ELR (cell line): ENCODE measurements around the gene TRIM22.
"Not testable (repeated sequence)": the region's sequence is repeated elsewhere in the genome, so short reads cannot be mapped to it uniquely, and the experiment has no call there.

ENCODE experiments used
- DNase-seq: peaks from one replicate; pipeline ENCODE4 v3.0.0-alpha.2; 2015; ENCODE audit warnings: low read depth

TRIM22 gene

GRCh38 chr11:5691238-5691963 lies 1.8 kb downstream of the TRIM22 start:
- not testable (repeated sequence) for DNase-seq

- DNase-seq = no peak
These were observed 2.4 kb downstream of the TRIM22 start for GRCh38 chr11:5691964-5692361.

GRCh38 chr11:5694642-5695041 lies 5.1 kb downstream of the TRIM22 start:
- no peak for DNase-seq

GRCh38 chr11:5695580-5695979 lies 6.0 kb downstream of the TRIM22 start:
- DNase-seq = no peak

GRCh38 chr11:5696210-5696609 lies 6.6 kb downstream of the TRIM22 start:
- DNase-seq = no peak

GRCh38 chr11:5698281-5698680 lies 8.7 kb downstream of the TRIM22 start:
- no peak for DNase-seq

GRCh38 chr11:5700421-5701054 lies 10.9 kb downstream of the TRIM22 start:
- DNase-seq = no peak

- DNase-seq = no peak
These were observed 11.5 kb downstream of the TRIM22 start for GRCh38 chr11:5701055-5701577.

- DNase-seq = no peak
These were observed 14.3 kb downstream of the TRIM22 start for GRCh38 chr11:5703741-5704536.

GRCh38 chr11:5705688-5706087 lies 16.1 kb downstream of the TRIM22 start:
- DNase-seq = no peak

GRCh38 chr11:5712507-5712906 lies 22.9 kb downstream of the TRIM22 start:
- DNase-seq = peak; percentile 48

- no peak for DNase-seq
These were observed 24.1 kb downstream of the TRIM22 start for GRCh38 chr11:5713695-5714094.

- DNase-seq = not testable (repeated sequence)
These were observed 26.9 kb downstream of the TRIM22 start for GRCh38 chr11:5716518-5716917.

- no peak for DNase-seq
These were observed 30.3 kb downstream of the TRIM22 start for GRCh38 chr11:5719703-5720495.

- DNase-seq = no peak
These were observed 33.0 kb downstream of the TRIM22 start for GRCh38 chr11:5722622-5723021.

GRCh38 chr11:5726351-5726750 lies 36.8 kb downstream of the TRIM22 start:
- no peak for DNase-seq

GRCh38 chr11:5727691-5728090 lies 38.1 kb downstream of the TRIM22 start:
- no peak for DNase-seq

- no peak for DNase-seq
These were observed 46.8 kb downstream of the TRIM22 start, which contains the start of gene OR56B1 for GRCh38 chr11:5736396-5736795. Gene OR56B1, plus strand, starts transcription at chr11:5736448. Its CDS starts 69 bp downstream, at chr11:5736517.

- DNase-seq = no peak
These were observed 47.5 kb downstream of the TRIM22 start for GRCh38 chr11:5737091-5737490.

GRCh38 chr11:5737670-5738392 lies 48.2 kb downstream of the TRIM22 start:
- DNase-seq = no peak

GRCh38 chr11:5738431-5738830 lies 48.8 kb downstream of the TRIM22 start:
- DNase-seq = no peak
